Activated B cell treated with CpG ODN at 0.5 μM for 24 hours (primary cell): ENCODE data around the gene ARHGAP26. TPM values are rescaled to one million over a fixed set of nuclear protein-coding genes. Genes with fewer than 3 reads are reported as not detected.

Source experiments
- ATAC-seq: fragments of 200-7000 bp; cut with Tn5 transposase; one replicate; pipeline ENCODE4 v1.10.0; 2021; ENCODE audit warnings: low read depth, mild to moderate bottlenecking, moderate library complexity
- CTCF ChIA-PET: fragments of 350-600 bp; sonication (Branson Sonifier 250); formaldehyde crosslinking; loops from one replicate; lab custom pipeline; 2021; ENCODE audit warnings: antibody characterized with exemption; lab: Charles Lee
- POLR2A ChIA-PET: fragments of 350-600 bp; sonication (Branson Sonifier 250); formaldehyde crosslinking; loops from one replicate; lab custom pipeline; 2021; ENCODE audit warnings: antibody characterized with exemption; lab: Charles Lee
- DNase-seq: peaks from one replicate; pipeline ENCODE4 v3.0.0; 2022
- H3K27ac Mint-ChIP-seq: one replicate; pipeline ENCODE4 v1.8.0; 2020; ENCODE audit warnings: mixed read lengths
- H3K27me3 Mint-ChIP-seq: one replicate; pipeline ENCODE4 v1.8.0; 2021; ENCODE audit warnings: mixed read lengths
- H3K36me3 Mint-ChIP-seq: one replicate; pipeline ENCODE4 v1.8.0; 2021; ENCODE audit warnings: low read depth, mixed read lengths
- H3K4me1 Mint-ChIP-seq: one replicate; pipeline ENCODE4 v1.8.0; 2021; ENCODE audit warnings: mixed read lengths
- H3K4me3 Mint-ChIP-seq: one replicate; pipeline ENCODE4 v1.8.0; 2020; ENCODE audit warnings: mild to moderate bottlenecking, mixed read lengths
- H3K9me3 Mint-ChIP-seq: one replicate; pipeline ENCODE4 v1.8.0; 2020; ENCODE audit warnings: mixed read lengths
- CTCF ChIP-seq: fragments of 200-600 bp; IDR thresholded peaks from one replicate; pipeline ENCODE4 v1.8.0; 2022; ENCODE audit warnings: antibody characterized with exemption, mild to moderate bottlenecking
- intact Hi-C: fragments of 100-400 bp; cut with micrococcal nuclease; formaldehyde crosslinking; loops from one replicate; pipeline ENCODE4 v1.15.1; 2024
- total RNA-seq: library from RNA; stranded (reverse); gene quantifications from 2 replicates; pipeline ENCODE4 v1.2.3, GENCODE V29; 2022

The ARHGAP26 gene
- total RNA-seq, 1 donor from 2014 or later = 20.9 TPM

DNA sequence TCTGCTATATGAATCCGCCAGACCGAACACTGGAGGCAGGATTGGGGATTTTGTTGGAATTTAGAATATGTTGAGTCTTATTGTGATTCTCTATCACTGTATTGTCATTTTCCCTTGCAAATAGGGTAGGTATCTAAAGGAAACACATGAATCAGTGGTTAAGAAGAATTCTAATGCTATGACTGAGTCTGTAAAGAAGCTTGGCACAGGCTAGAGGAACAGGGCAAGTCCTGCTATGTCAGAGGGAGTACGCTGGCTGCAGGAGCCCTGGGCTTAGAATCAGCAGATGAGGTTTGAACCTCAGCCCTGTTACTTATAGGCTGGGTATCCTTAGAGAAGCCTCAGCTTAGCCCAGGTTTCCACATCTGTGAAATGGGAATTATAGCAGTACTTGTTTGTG lies 435.2 kb downstream of the ARHGAP26 start:
- H3K4me1 Mint-ChIP-seq = peaks cover 14% of the 10 kb centered on the region
- H3K27me3 Mint-ChIP-seq = no peaks in the 10 kb centered on the region
- no peak for DNase-seq
- no peak for TF ChIP-seq CTCF
- ATAC-seq = no peak
- intact Hi-C loops = no loop called here
- no peak overlapping the region for H3K27ac Mint-ChIP-seq
- ChIA-PET CTCF (no interaction called here), POLR2A (interaction anchor here (0.7 kb wide), 1 partner anchor 199 kb away, joined by 3 read pairs; no protein-coding TSS in a partner anchor)
- H3K36me3 Mint-ChIP-seq = no peaks in the 10 kb centered on the region
- H3K4me3 Mint-ChIP-seq = no peak overlapping the region
- no peaks in the 10 kb centered on the region for H3K9me3 Mint-ChIP-seq

- CTCF ChIA-PET = no interaction called here
- no peaks in the 10 kb centered on the region for H3K9me3 Mint-ChIP-seq
- ATAC-seq (no peak), DNase-seq (no peak)
- H3K4me1 Mint-ChIP-seq = peaks cover 14% of the 10 kb centered on the region
- H3K4me3 Mint-ChIP-seq = no peak overlapping the region
- H3K27me3 Mint-ChIP-seq = no peaks in the 10 kb centered on the region
- no peak overlapping the region for H3K27ac Mint-ChIP-seq
- H3K36me3 Mint-ChIP-seq = no peaks in the 10 kb centered on the region
- TF ChIP-seq CTCF = no peak
- POLR2A ChIA-PET = no interaction called here
- intact Hi-C loops = no loop called here
Observed at GRCh38 chr5:143205883-143206195, 435.7 kb downstream of the ARHGAP26 start.

DNA sequence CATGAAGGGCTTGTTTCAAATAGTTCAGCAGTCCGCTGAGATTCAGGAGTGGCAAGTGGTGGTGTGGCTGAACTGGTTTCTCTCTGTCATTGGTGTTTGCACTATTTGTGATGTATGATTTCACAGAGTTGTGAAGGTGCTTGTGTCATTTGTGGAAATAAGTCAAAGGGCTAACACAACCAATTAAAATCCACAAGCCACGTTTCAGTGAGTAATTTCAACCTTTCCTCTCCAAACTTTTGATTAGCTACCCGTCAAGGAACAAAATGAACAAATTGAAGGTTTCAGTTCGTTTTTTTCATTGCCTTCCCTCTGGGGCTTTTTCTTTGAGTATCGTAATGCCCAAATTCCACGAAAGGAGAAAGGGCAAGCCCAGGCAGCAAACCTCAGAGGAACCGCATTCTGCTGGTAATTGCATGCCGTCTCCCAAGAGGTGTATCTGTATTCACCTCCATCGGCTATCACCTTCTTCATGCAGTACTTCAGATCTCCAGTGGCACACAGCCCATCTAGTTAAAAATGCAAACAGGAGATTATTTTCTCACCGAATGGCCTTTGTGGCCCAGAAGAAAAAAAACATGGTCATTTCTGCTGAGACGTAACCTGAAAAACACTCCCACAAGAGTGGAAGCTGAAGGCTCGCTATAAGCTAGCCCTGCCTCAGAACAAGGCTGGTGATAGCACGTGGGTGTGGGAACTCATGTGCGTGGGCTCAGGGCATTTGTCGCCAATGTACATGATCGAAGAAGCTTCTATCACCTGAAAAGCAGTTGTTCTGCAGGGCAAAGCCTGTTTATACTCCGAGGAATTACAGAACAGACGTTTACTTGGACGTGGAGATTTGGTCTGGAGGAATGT lies 436.2 kb downstream of the ARHGAP26 start:
- no peak overlapping the region for H3K27ac Mint-ChIP-seq
- CTCF ChIA-PET = no interaction called here

DNA sequence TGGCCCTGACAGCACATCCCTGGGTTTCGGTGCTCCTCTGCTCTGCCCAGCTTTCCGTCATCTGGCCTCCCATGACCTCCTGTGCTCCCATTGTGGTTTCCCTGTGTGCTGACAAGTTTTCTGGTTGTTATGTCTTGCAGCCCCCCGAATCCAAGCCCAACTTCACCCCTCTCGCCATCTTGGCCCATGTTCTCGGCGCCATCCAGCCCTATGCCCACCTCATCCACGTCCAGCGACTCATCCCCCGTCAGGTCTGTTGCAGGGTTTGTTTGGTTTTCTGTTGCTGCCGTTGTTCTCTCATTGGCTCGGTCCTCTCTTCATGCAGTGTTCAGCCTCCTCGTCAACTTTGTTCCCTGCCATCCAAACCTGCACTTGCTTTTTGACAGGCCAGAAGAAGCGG lies 436.9 kb downstream of the ARHGAP26 start:
- DNase-seq = no peak
- POLR2A ChIA-PET = no interaction called here
- Mint-ChIP-seq H3K4me1 (peaks cover 14% of the 10 kb centered on the region), H3K27me3 (no peaks in the 10 kb centered on the region), H3K27ac (no peak overlapping the region), H3K9me3 (no peaks in the 10 kb centered on the region), H3K4me3 (no peak overlapping the region), H3K36me3 (no peaks in the 10 kb centered on the region)
- CTCF ChIA-PET = no interaction called here
- intact Hi-C loops = no loop called here
- no peak for TF ChIP-seq CTCF
- no peak for ATAC-seq

More for the DNA sequence above, 436.2 kb downstream of the ARHGAP26 start:
- POLR2A ChIA-PET = no interaction called here
- no peaks in the 10 kb centered on the region for H3K27me3 Mint-ChIP-seq
- H3K36me3 Mint-ChIP-seq = no peaks in the 10 kb centered on the region
- DNase-seq (no peak), ATAC-seq (no peak)
- H3K4me1 Mint-ChIP-seq = peaks cover 14% of the 10 kb centered on the region
- peak overlapping the region; percentile 20 for H3K4me3 Mint-ChIP-seq
- TF ChIP-seq CTCF = no peak
- no peaks in the 10 kb centered on the region for H3K9me3 Mint-ChIP-seq
- intact Hi-C loops = no loop called here

DNA sequence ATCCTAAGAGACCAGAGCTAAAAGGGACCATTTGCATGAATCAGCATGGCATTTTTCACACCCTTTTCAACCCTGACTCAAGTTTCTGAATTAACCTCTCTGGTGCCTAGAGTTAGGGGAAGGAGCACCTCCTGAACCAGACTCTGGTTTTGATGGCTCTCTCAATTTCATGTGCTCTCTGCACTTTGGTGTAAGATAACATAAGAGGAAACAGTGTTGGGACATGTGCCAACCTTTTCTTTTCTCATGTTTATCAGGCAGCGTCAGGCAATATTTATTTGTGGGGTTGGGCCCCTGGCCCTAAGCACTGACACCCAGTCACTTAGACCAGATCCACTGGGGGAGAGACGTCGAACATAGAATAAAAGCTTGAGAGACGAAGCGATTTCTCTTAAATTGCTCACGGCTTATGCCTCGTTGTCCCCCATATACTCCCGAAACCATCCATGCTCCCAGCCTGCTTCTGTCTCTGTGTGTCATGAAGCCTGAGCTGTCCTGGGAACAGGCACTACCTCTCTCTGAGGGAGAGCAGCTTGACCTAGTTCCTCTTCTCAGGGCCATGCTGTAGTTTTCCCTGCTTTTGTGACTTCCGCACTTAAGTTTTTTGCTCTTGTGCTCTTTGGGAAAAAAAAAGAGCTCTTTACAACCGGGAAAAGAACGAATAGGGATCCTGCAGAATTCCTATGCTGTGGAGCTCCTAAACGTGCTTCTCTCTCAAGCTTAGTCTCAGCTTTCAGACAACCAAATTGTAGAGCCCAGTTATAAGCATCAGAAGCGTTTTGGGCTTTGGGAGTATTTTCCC lies 437.6 kb downstream of the ARHGAP26 start:
- Mint-ChIP-seq H3K4me3 (no peak overlapping the region), H3K27me3 (no peaks in the 10 kb centered on the region), H3K9me3 (no peaks in the 10 kb centered on the region), H3K27ac (no peak overlapping the region), H3K36me3 (no peaks in the 10 kb centered on the region), H3K4me1 (peaks cover 14% of the 10 kb centered on the region)
- ATAC-seq (no peak), DNase-seq (no peak)
- CTCF ChIA-PET = no interaction called here
- intact Hi-C loops = no loop called here
- no peak for TF ChIP-seq CTCF
- POLR2A ChIA-PET = interaction anchor here (0.6 kb wide), 1 partner anchor 851 kb away, joined by 4 read pairs; no protein-coding TSS in a partner anchor
